ENCODE measurements around the gene MSANTD3.
A peak's percentile ranks its signal among the peaks of the same experiment; 100 is the strongest.

MSANTD3 gene

GRCh38 chr9:100428871-100429654, 2.1 kb downstream of the MSANTD3 start:
- no peak for TF ChIP-seq CTCF (conservative IDR thresholded peaks at IDR 0.05; ENCODE audit: low read depth, low read length)
- peak overlapping the region; percentile 20 for H3K4me3 ChIP-seq (ENCODE audit: low read depth, low read length)
- DNase-seq (ENCODE audit: low read depth): peak; percentile 98

GRCh38 chr9:100430286-100430940, 3.5 kb downstream of the MSANTD3 start:
- H3K4me3 ChIP-seq (ENCODE audit: low read depth, low read length): no peak overlapping the region
- no peak for TF ChIP-seq CTCF (conservative IDR thresholded peaks at IDR 0.05; ENCODE audit: low read depth, low read length)
- DNase-seq (ENCODE audit: low read depth): no peak

- TF ChIP-seq CTCF (conservative IDR thresholded peaks at IDR 0.05; ENCODE audit: low read depth, low read length): no peak
- H3K4me3 ChIP-seq (ENCODE audit: low read depth, low read length): no peak overlapping the region
- no peak for DNase-seq (ENCODE audit: low read depth)
Measured at GRCh38 chr9:100431886-100432285, 4.9 kb downstream of the MSANTD3 start.

- no peak overlapping the region for H3K4me3 ChIP-seq (ENCODE audit: low read depth, low read length)
- no peak for DNase-seq (ENCODE audit: low read depth)
- no peak for TF ChIP-seq CTCF (conservative IDR thresholded peaks at IDR 0.05; ENCODE audit: low read depth, low read length)
Measured at GRCh38 chr9:100432736-100433135, 5.8 kb downstream of the MSANTD3 start.

GRCh38 chr9:100436571-100436970, 9.6 kb downstream of the MSANTD3 start:
- TF ChIP-seq CTCF (conservative IDR thresholded peaks at IDR 0.05; ENCODE audit: low read depth, low read length): no peak
- DNase-seq (ENCODE audit: low read depth): no peak
- no peak overlapping the region for H3K4me3 ChIP-seq (ENCODE audit: low read depth, low read length)

- peak; percentile 97 for TF ChIP-seq CTCF (conservative IDR thresholded peaks at IDR 0.05; ENCODE audit: low read depth, low read length)
- peak; percentile 87 for DNase-seq (ENCODE audit: low read depth)
- no peak overlapping the region for H3K4me3 ChIP-seq (ENCODE audit: low read depth, low read length)
Measured at GRCh38 chr9:100437860-100438805, 11.2 kb downstream of the MSANTD3 start.
